Adipose tissue (tissue), 3 donors: ENCODE results near the gene SMCO1. TPM values are rescaled to one million over a fixed set of nuclear protein-coding genes. Genes with fewer than 3 reads are reported as not detected.
A peak's percentile ranks its signal among the peaks of the same experiment; 100 is the strongest.
"Not testable (repeated sequence)": the region's sequence is repeated elsewhere in the genome, so short reads cannot be mapped to it uniquely, and the experiment has no call there.

Source experiments
- H3K27ac ChIP-seq: one replicate; pipeline ENCODE4 v1.5.1; 2013; ENCODE audit warnings: low read depth, low read length
- WGBS, 3 donors: extraction: QIAGEN DNeasy Blood & Tissue Kit; methylation state at CpG; one replicate each; pipeline ENCODE4 v1.1.7; 2013; 5-methylcytosine and 5-hydroxymethylcytosine counted together
- polyA plus RNA-seq, 3 donors: library from polyadenylated mRNA; stranded (reverse); fragments of 200-250 nt; gene quantifications; one replicate each; pipeline ENCODE4 v1.2.3, GENCODE V29; 2013
- donor health status: healthy with polysubstance abuse.
- donor health status: Bipolar disorder and iron deficiency.
- donor health status: healthy.

The SMCO1 gene
- polyA plus RNA-seq, 3 donors: not detected

DNA sequence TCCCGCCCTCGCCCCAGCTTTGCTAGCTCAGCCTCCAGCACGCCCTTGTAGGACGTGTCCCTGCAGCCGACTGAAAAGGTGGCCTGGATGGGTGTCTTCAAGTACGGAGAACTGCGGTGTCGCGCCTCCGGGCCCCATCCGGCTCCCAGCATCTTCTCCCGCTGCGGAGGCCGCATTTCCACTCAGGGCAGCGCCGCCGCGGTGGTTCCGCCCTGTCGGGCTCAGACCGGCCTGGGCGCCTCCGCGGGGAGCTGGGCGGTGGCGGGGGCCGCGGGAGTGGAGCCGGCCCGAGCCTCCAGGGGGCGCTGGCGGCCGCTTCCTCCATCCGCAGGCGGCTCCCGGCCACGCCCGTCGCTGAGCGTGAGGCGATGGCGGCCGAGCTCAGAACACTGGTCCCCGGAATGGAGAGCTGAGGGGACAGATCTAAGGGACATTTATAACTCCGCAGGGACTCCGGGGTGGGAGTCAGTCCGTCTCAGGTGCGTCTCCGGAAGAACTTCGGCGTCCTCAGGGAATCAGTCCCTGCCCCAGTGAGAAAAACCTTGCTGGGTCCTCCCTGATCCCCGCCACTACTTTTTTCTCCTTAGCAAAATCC is 13.6 kb upstream of the SMCO1 start:
- WGBS, 3 donors: 4 to 5% (median 5%) methylated on average over 44 to 52 of the region's 52 CpGs
- H3K27ac ChIP-seq: no peak overlapping the region

DNA sequence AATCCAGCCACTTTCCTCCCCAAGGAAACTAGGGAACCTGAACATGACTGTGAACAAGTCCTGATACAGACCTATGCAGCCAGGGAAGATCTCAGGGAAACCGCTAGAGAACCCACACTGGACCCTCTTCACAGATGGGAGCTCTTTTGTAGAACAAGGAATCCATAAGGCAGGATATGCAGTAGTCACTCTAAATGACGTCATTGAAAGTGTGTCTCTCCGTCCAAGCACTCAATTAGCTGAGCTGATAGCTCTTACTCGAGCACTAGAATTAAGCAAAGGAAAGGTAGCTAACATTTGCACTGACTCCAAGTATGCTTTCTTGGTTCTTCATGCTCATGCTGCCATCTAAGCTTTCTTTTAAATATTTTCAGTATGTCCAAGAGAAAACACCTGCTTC is 10.0 kb upstream of the SMCO1 start:
- 72 to 84% (median 80%) methylated on average over 4 of the region's 4 CpGs for WGBS, 3 donors
- no peak overlapping the region for H3K27ac ChIP-seq

DNA sequence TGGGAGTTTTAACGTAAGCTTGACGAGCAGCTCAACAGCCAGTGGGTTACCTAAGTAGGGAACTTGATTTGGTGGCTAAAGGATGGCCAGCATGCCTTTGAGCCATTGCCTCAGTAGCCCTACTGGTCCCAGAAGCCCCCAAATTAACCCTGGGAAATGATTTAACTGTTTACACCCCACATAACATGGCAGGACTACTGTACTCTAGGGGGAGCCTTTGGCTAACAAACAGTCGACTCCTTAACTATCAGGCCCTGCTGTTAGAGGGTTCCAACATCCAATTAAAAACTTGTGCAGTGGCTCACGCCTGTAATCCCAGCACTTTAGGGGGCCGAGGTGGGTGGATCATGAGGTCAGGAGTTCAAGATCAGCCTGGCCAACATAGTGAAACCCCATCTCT is 9.4 kb upstream of the SMCO1 start:
- no peak overlapping the region for H3K27ac ChIP-seq
- 59 to 62% (median 61%) methylated on average over 5 of the region's 5 CpGs for WGBS, 3 donors

DNA sequence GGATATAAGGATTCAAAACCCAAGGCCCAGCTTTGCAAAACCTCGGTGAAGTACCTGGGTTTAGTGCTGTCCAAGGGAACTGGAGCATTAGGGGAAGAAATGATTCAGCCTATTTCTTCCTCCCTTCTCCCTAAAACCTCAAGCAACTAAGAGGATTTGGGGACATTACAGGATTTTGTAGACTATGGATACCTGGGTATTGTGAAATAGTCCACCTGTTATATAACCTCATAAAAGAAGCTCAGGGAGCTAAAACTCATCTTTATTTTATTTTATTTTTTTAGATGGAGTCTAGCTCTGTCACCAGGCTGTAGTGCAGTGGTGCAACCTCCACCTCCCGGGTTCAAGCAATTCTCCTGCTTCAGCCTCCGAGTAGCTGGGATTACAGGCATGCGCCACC is 8.7 kb upstream of the SMCO1 start:
- no peak overlapping the region for H3K27ac ChIP-seq
- 96 to 97% (median 97%) methylated on average over 4 of the region's 4 CpGs for WGBS, 3 donors

DNA sequence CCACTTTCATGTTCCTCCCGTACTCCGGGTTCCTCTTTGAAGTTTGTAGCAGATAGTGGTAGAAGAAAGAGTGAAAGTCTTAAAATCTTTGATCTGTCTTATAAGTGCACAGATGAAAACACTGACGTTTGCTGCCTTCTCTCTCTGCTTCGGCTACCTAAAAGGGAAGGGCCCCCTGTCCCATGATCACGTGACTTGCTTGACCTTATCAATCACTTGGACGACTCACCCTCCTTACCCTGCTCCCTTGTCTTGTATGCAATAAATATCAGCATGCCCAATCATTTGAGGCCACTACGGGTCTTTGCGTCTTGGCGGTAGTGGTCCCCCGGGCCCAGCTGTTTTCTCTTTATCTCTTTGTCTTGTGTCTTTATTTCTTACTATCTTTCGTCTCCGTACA is 6.1 kb upstream of the SMCO1 start:
- 80 to 88% (median 83%) methylated on average over 12 of the region's 12 CpGs for WGBS, 3 donors
- not testable (repeated sequence) for H3K27ac ChIP-seq

DNA sequence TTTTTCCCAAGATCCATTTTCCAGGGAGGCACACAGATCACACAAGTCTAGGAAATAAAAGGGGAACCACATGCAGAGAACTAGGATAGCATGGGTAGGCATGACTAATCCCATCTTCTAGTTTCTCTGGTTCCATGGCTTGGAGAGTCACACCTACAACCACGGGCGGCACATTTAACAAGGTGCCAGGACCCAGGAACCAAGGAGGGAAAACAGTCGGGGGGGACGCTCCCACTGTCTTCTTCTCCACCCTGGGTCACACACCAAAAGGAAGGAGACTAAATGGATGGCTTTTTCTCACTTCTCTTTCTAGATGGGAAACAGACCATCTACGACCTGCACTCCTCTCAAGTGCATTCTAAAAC is 4.6 kb upstream of the SMCO1 start:
- WGBS, 3 donors: 81 to 87% (median 87%) methylated on average over 5 of the region's 5 CpGs
- H3K27ac ChIP-seq: no peak overlapping the region

DNA sequence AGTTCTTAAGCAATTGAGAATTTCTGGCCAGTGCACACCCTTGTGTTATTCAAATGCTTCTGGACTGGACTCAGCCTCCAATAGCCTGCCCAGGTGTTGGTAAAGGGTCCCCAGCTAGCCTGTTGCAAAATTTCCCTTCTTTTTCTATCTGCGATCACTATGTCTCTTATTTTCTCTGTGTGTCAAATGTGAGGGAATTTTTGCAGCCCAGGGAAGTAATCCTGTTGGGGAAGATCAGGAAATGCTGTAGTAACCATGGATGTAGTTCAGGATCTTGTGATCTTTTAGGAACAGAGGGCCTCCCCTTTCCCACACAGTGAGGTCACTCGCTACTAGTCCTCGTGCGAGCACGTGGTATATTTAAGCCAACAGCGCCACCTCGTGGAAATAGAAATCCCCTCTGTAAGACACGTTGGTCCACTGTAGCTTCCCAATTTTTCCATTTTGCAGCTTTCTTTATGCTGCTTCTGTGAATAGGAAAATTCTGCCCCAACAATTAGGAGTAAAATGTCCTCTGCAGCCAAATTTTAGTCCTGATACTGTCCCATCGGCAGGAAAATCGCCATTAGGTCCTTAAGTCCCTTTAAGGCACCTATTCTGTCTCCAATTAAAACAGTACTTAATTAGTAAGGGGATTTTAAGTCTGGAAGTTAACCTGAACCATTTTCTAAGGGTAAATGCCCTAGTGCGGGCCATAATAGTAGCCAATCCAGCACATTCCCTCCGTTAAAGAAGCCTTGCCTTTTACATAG is 4.0 kb upstream of the SMCO1 start:
- no peak overlapping the region for H3K27ac ChIP-seq
- 42 to 49% (median 44%) methylated on average over 12 of the region's 12 CpGs for WGBS, 3 donors

DNA sequence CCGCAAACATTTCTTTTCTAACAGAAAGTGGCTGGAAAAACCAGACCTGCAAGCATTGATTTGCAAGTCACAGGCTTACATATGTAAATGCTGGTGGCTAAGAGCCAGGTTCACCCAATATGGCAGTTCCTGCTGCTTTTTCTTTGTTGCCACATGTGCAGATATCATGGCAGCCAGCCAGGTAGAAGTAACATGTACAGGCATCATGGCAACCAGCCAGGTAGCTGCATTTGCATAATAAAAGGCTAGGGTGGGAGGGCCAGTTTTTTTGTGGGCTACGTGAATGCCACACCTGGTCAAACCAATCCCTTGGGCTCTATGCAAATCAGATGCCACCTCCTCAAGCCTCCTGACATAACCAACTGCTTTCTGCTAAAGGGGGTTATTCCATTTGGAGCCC is 2.8 kb upstream of the SMCO1 start:
- H3K27ac ChIP-seq: no peak overlapping the region
- WGBS, 3 donors: 65 to 89% (median 88%) methylated on average over 2 of the region's 2 CpGs

DNA sequence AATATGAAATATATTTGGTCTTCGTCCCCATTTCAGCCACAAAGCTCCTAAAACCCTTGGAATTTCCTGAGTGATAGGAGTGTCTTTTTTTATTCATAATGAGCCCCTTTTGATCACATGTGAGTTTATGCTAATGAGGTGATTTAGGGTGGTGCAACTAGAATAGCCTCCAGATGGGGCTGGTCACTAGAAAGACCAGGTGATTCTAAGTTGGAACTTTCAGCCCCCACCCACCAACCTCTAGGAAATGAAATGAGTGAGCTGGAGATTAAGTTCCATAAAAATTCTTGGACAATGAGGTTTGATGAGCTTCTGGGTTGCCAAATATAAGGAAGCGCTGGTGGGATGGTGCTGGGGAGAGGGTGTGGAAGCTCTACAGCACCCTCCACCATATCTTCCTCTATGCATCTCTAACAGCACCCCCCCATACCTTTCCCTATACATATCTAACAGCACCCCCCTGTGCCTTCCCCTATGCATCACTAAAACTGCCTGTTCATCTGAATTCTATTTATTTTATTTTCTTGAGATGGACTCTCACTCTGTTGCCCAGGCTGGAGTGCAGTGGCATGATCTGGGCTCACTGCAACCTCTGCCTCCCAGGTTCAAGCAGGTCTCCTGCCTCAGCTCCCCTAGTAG is 2.1 kb upstream of the SMCO1 start:
- WGBS, 3 donors: 74 to 91% (median 87%) methylated on average over 2 of the region's 2 CpGs
- H3K27ac ChIP-seq: no peak overlapping the region

DNA sequence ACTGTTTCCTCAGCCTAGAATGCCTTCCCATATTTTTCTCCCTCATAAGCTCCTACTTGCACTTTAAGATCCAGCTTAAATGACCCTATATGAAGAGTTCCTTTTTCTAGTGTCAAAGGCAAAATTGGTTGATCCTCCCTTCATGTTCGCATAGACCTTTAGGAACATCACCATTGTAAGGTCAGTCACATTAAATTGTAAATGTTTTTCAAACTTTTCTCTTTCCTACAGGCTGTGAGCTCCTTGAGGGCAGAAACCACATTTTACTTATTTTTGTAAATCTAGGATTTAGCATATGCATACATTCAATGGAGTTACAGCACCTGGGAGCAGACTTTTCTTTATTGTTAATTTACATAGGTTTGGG is 813 bp downstream of the SMCO1 start:
- H3K27ac ChIP-seq: no peak overlapping the region
- WGBS, 3 donors: 95 to 100% (median 98%) methylated on average over 1 of the region's 1 CpG

DNA sequence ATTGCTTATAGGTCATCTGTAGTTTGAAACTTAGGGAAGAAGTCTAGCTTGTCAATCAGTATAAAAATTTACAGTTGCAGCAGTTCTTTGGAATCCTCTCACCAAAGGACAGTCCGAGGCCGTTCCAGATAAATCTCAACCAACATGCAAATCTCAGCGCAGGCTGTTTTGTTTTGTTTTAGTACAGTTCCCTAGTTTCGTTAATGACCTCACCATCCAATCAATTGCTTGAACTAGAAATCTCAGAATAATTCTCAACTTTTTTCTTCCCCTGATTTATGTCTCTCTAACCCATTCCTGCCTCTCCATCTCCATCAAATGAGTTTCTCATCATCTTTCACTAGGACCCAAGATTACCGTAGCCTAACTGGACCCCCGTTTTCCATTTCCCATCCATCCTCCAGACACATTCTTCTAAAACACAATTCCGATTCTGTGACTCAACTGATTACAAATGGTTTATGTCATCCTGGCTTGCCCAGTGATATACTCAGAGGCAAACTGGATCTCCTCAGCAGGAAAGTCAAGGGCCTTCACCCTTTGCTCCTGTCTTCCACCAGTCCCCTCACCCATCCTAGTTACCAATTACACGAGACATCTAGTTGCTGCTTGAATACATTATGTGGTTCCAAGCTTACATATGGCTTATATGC is 1.3 kb downstream of the SMCO1 start:
- 76 to 85% (median 82%) methylated on average over 8 of the region's 8 CpGs for WGBS, 3 donors
- H3K27ac ChIP-seq: no peak overlapping the region

DNA sequence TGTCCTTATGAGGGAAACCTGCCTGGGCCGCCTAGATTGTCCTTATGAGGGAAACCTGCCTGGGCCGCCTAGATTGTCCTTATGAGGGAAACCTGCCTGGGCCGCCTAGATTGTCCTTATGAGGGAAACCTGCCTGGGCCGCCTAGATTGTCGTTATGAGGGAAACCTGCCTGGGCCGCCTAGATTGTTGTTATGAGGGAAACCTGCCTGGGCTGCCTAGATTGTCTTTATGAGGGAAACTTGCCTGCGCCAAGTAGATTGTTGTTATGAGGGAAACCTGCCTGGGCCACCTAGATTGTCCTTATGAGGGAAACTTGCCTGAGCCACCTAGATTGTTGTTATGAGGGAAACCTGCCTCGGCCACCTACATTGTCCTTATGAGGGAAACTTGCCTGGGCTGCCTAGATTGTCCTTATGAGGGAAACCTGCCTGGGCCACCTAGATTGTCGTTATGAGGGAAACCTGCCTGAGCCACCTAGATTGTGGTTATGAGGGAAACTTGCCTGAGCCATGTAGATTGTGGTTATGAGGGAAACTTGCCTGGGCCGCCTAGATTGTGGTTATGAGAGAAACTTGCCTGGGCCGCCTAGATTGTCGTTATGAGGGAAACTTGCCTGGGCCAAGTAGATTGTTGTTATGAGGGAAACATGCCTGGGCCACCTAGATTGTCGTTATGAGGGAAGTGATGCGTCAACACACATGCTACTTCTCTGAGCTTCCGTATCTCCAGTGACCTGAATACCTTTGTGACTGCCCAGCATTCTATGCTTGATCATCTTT is 3.3 kb downstream of the SMCO1 start:
- WGBS, 3 donors: 80 to 88% (median 87%) methylated on average over 13 to 15 of the region's 15 CpGs

DNA sequence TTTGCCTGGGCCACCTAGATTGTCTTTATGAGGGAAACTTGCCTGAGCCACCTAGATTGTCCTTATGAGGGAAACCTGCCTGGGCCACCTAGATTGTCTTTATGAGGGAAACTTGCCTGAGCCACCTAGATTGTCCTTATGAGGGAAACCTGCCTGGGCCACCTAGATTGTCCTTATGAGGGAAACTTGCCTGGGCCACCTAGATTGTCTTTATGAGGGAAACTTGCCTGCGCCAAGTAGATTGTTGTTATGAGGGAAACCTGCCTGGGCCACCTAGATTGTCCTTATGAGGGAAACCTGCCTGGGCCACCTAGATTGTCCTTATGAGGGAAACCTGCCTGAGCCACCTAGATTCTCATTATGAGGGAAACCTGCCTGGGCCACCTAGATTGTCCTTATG is 4.0 kb downstream of the SMCO1 start:
- not testable (repeated sequence) for H3K27ac ChIP-seq
- 100% methylated on average over 1 of the region's 1 CpG for WGBS, 3 donors

More for the DNA sequence above, 3.3 kb downstream of the SMCO1 start:
- H3K27ac ChIP-seq: not testable (repeated sequence)

DNA sequence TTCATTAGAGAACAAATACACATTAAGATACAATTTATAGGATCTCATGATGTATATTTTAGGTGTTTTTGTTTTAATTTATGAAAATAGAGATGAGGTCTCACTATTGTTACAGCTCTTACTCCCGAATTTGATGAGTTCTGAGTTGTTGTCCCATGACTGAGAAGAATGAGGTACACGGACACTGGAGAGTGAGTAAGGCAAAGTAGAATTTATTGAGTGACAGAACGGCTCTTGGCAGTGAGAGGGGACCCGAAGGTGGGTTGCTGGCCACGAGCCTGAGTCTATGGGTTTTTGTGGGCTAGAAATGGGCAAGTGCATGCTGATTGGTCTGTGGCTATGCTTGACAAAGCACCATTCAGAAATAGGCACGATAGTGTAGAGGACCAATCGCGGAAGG is 8.5 kb downstream of the SMCO1 start:
- WGBS, 3 donors: 79 to 91% (median 91%) methylated on average over 8 of the region's 8 CpGs
- no peak overlapping the region for H3K27ac ChIP-seq

DNA sequence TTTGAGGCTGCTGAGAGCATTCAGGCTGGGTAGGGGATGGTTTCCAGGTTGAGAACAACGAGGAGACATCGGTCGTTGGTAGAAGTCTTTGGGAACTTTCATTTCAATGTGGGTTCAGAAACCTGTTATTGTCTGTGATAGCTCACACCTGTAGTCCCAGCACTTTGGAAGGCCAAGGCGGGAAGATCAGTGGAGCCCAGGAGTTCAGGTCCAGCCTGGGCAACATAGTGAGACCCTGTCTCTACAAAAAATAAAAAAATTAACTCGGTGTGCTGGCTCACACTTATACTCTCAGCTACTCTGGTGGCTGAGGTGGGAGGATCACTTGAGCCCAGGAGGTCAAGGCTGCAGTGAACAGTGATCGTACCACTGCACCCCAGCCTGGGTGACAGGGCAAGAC is 10.6 kb downstream of the SMCO1 start:
- WGBS, 3 donors: 93 to 99% (median 97%) methylated on average over 6 of the region's 6 CpGs

DNA sequence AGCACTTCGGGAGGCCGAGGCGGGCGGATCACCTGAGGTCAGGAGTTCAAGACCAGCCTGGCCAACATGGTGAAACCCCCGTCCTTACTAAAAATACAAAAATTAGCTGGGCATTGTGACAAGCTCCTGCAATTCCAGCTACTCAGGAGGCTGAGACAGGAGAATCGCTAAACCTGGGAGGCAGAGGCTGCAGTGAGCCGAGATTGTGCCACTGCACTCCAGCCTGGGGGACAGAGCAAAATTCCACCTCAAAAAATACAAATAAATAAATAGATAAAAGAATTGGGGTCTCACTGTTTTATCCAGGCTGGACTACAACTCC is 11.1 kb downstream of the SMCO1 start:
- 19 to 24% (median 20%) methylated on average over 7 of the region's 7 CpGs for WGBS, 3 donors
- not testable (repeated sequence) for H3K27ac ChIP-seq

More for the DNA sequence above, 10.6 kb downstream of the SMCO1 start:
- no peak overlapping the region for H3K27ac ChIP-seq

DNA sequence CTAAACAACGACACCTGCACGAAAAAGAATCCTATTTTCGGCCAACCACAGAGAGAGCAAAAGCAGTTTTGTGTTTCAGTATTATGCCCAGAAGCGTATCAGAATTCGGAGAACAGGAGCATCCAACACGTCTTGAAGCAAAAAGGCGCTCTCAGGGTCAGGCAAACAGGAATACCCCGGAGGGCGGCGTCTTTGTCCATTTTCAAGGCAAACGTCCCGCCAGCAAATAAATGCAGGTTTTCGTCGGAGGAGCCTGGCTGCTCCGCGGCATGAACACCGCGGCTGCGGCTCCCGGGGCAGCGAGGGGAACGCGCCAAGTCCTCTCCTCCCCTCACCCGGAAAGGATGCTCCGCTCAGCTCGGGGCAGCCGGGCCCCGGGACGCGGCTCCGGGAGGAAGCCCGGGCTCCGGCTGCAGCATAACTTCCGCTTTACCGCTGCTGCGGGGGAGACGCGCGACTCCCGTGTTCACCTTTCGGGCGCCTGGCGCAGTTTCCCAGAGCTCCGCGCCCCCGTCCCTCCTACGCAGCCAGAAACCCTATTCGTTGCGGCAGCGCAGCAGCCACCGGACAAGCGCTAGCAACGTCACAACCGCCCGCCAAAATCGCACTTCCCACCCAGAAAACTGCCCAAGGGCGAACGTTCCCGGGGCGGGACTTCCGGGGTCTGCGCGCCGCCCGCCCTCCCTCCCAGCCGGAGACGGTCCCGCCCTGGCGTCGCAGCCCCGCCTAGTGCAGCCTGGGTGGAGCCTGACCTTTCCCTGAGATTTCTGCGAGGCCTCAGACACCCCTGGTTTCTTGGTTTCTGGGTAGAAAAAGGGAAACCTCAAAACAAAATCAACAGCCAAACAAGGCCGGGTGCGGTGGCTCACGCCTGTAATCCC is 11.7 kb downstream of the SMCO1 start, which contains the start of gene RNF168:
Gene RNF168, minus strand, starts transcription at position 573 of the 881 bp plus-strand sequence. CDS start 595 bp downstream, outside the sequence.
- peak within 1 kb of the TSS; percentile 83 for H3K27ac ChIP-seq
- WGBS, 3 donors: 0 to 1% (median 0%) methylated on average over 71 to 75 of the region's 75 CpGs

DNA sequence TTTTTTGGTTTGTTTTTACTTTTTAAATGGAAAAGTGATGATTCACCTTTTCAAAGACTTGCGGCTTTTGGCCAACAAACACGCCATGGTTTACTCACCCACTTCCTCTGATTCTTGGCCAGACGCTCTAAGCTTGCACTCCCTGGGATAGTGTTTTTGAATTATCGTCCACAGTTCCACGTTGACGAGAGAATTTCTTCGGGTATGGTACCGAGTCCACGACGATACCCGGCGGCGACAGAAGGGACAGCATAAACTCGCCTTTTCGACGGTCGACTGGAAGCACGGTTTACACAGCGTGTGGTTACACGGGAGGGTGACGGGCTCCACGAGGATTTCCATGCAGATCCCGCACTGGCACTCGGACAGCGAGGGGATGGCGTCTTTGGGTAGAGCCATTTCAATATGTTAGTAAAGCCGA is 12.4 kb downstream of the SMCO1 start:
- peak overlapping the region; percentile 83 for H3K27ac ChIP-seq
- WGBS, 3 donors: 0% methylated on average over 27 of the region's 27 CpGs
